ENCODE measurements around the gene PDE8A.

PDE8A gene

GRCh38 chr15:85036716-85037115 lies 55.1 kb downstream of the PDE8A start:
- no peak for DNase-seq

- DNase-seq, result no peak
Measured at GRCh38 chr15:85037641-85038040, 56.0 kb downstream of the PDE8A start.

- no peak for DNase-seq
Measured at GRCh38 chr15:85041230-85041629, 59.6 kb downstream of the PDE8A start.

GRCh38 chr15:85044251-85044853 lies 62.7 kb downstream of the PDE8A start:
- DNase-seq, result no peak

GRCh38 chr15:85044894-85045293 lies 63.2 kb downstream of the PDE8A start:
- no peak for DNase-seq

GRCh38 chr15:85045615-85046014 lies 64.0 kb downstream of the PDE8A start:
- DNase-seq, result no peak

- no peak for DNase-seq
Measured at GRCh38 chr15:85047271-85047948, 65.8 kb downstream of the PDE8A start.

GRCh38 chr15:85048430-85048829 lies 66.8 kb downstream of the PDE8A start:
- DNase-seq, result no peak

- DNase-seq, result no peak
Measured at GRCh38 chr15:85049805-85050204, 68.1 kb downstream of the PDE8A start.

GRCh38 chr15:85059734-85060133 lies 78.1 kb downstream of the PDE8A start:
- DNase-seq, result no peak

- DNase-seq, result no peak
Measured at GRCh38 chr15:85062560-85062959, 80.9 kb downstream of the PDE8A start.

GRCh38 chr15:85063088-85063487 lies 81.4 kb downstream of the PDE8A start:
- no peak for DNase-seq

- DNase-seq, result no peak
Measured at GRCh38 chr15:85063522-85064079, 81.9 kb downstream of the PDE8A start.

- DNase-seq, result no peak
Measured at GRCh38 chr15:85064710-85065109, 83.1 kb downstream of the PDE8A start.

- no peak for DNase-seq
Measured at GRCh38 chr15:85071061-85071460, 89.4 kb downstream of the PDE8A start.

- DNase-seq, result no peak
Measured at GRCh38 chr15:85071504-85071903, 89.8 kb downstream of the PDE8A start.

- DNase-seq, result no peak
Measured at GRCh38 chr15:85072917-85073316, 91.3 kb downstream of the PDE8A start.

- DNase-seq, result no peak
Measured at GRCh38 chr15:85073556-85074194, 92.0 kb downstream of the PDE8A start.

GRCh38 chr15:85086855-85087254 lies 105.2 kb downstream of the PDE8A start:
- no peak for DNase-seq

GRCh38 chr15:85088300-85088699 lies 106.6 kb downstream of the PDE8A start:
- no peak for DNase-seq

- no peak for DNase-seq
Measured at GRCh38 chr15:85089929-85090597, 108.4 kb downstream of the PDE8A start.

GRCh38 chr15:85091990-85092389 lies 110.3 kb downstream of the PDE8A start:
- DNase-seq, result no peak

- DNase-seq, result no peak
Measured at GRCh38 chr15:85094685-85095084, 113.0 kb downstream of the PDE8A start.

GRCh38 chr15:85095566-85095965 lies 113.9 kb downstream of the PDE8A start:
- no peak for DNase-seq

Measured in NCI-H1436 treated with DMSO at 0.1 percent for 48 hours (cell line).